Esophagus muscularis mucosa (tissue), 3 donors: ENCODE data around the gene NOC3L.

Experiments used
- CTCF ChIP-seq, 3 experiments: fragments of 200-600 bp in 2 of 3; fragments of 450-650 bp in 1 of 3; sonication (generic) in 2 of 3; IDR thresholded peaks; one replicate each; pipeline ENCODE4 v1.5.1; 2017 to 2019; ENCODE audit warnings: antibody characterized with exemption in 3 of 3, mild to moderate bottlenecking in 2 of 3, moderate library complexity in 1 of 3
- POLR2A ChIP-seq: fragments of 450-650 bp; IDR thresholded peaks from one replicate; pipeline ENCODE4 v1.6.1; 2017; ENCODE audit warnings: antibody characterized with exemption, moderate library complexity, mild to moderate bottlenecking, low read depth
- POLR2AphosphoS5 ChIP-seq, 2 donors: sonication (generic); formaldehyde crosslinking; IDR thresholded peaks; one replicate each; pipeline ENCODE4 v1.6.1; 2017; ENCODE audit warnings: antibody characterized with exemption in 2 of 2

GRCh38 chr10:94355841-94356240 lies 6.9 kb downstream of the NOC3L start:
- TF ChIP-seq CTCF (IDR thresholded peaks at IDR 0.05): no peak
- TF ChIP-seq POLR2A: no peak
- no peak for TF ChIP-seq POLR2AphosphoS5 (IDR thresholded peaks at IDR 0.05)
